GM18499 (cell line): ENCODE results near the gene RPS6KL1.
"Not testable (repeated sequence)": the region's sequence is repeated elsewhere in the genome, so short reads cannot be mapped to it uniquely, and the experiment has no call there.

Source experiments
- ATAC-seq: cut with Tn5 transposase; IDR thresholded peaks from one replicate; pipeline ENCODE4 v1.9.1; 2021; ENCODE audit warnings: moderate number of reproducible peaks; ENCODE audit not compliant: insufficient read depth, unreplicated experiment

RPS6KL1 gene

DNA sequence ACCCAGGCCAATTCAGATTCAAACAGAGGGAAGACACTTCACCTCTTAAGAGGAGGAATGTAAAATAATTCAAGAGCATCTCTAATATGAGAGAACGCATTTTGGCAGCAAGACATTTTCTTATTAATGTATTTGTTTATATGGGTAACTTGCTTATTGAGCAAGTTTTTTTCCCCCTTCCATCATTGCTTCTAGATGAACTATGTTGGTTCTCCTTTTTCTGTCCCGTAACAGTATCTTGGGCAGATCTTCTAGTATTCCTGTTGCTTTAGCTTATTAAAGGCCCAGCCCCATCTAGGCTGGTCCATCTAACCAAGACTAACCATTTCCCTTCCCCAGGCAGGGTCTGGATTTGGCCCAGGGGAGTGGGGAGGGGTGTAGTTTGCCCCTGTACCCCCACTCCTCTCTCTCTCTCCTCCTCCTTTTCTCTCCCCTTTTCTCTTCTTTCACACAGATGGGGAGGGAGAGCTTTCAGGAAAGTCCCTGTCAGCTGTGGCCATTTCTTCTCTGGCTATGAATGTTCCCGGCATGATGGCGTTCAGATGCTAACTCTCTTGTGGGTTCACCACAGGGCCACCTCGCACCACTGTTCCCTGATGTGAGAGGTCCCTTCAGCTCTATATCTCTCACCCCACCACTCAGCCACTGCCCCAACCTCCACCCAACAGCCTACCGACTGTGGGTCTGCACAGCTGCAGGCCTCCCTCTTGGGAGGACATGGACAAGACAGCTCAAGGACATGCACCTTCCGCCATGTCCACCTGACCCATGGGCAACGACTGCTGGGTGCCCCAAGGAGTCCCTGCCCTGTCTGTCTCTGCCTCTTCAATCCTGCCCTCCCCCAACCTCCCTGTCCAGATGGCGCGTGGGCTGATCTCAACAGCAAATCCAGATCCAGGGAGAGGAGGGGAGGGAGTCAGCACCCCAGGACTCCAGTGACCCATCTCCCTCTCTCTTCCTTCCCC is 15.8 kb upstream of the RPS6KL1 start:
- no peak for ATAC-seq

DNA sequence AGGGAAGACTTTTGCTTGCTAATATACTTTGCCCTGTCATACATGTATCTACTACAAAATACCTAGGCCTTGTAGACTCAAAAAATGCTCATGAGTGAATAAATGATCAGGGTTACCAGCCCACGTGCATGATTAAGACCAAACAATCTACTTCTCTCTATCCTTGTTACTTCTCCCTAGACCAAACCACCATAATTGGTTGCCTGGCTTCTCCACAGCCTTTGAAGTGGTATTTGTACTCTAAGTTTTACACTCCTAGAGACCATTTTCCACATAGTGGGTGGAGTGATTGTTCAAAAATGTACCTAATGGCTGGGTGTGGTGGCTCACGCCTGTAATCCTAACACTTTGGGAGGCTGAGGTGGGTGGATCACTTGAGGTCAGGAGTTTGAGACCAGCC is 14.1 kb upstream of the RPS6KL1 start:
- no peak for ATAC-seq

DNA sequence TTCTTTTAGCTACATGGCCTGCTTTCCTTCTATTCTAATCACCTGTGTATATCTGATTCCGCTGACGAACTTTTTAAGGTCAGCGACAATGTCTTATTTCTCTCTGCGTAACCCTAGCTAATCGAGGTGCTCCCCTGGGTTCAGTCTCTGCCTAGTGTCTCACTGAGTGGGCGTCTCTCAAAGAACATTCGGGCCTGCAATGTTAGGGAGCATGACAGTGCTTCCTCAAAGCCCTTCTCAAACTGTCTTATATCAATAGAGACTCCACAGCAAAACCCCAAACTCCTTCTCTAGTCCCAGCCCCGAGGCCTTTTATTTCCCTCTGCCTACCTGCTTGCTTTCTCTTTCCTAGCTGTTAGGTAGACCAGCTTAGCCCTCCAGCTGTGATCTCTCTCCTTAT is 13.7 kb upstream of the RPS6KL1 start:
- no peak for ATAC-seq

DNA sequence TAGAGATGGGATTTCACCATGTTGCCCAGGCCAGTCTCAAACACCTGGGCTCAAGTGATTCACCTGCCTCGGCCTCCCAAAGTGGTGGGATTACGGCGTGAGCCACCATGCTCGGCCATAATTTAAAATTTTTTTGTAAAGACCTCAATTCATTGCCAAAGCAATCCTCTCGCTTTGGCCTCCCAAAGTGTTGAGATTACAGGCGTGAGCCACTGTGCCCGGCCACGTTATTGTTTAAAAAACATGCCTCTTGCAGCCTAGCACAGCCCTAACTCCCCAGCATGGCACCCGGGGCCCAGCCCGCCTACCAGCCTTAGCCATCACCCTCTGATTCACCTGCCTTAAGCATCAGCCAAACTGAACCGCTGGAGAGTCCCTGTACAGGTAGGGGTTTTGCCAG is 13.1 kb upstream of the RPS6KL1 start:
- ATAC-seq = no peak

DNA sequence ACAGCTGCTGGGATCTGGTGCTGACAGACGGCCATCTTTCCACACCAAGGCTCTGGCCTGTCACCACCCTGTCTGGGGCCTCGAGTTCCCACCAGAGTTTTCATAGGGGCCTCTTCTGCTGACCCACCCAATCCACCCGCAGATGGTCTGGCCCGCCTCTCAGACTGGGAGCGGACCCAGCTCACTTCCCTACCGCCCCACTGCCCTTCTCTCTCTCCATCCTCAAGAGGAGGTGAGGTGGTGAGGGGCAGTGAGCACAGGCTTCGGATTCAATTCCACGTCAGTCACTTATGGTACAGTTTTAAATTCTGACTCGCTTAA is 12.3 kb upstream of the RPS6KL1 start:
- ATAC-seq = no peak

DNA sequence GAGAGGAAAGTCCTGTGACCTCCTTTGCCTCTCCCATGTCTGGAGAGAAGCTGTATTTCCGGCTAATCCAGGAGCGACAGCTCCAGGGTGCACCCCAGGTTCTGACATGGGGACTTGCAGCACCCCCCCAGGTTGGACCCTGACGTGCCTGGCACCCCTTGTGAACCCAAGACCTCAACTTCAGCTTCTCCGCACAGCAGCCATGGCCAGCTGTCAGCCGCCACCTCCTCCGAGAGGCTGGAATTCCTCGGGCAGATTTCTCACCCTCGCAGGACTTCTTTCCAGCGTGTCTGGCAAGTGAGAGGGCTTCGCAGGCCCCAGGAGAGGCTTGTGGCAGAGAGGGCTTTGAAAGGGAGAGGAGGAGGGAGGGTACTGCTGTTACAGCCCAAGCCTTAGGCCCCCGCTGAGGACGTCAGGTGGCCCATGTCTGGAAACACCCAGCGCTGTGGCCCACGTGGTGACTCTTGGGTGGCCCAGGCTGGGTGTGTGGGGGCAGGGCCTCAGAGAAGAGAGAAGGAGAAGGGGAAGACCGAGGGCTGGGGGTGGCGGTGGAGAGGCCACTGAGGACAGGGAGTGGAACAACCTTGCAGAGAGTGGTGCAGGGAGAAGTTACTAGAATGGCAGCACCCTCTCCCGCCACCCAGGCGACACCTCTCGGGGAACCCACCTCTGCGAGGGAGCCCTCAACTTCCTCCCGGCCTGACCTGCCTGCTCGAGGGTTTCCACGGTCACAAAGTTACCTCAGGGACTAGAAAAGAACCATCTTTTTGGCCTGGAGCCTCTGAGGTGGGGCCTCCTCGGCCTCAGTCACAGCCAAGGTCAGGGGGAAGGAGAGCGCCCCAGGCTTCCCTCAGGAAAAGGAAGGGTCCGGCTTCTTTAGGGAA is 11.7 kb upstream of the RPS6KL1 start:
- ATAC-seq = no peak

DNA sequence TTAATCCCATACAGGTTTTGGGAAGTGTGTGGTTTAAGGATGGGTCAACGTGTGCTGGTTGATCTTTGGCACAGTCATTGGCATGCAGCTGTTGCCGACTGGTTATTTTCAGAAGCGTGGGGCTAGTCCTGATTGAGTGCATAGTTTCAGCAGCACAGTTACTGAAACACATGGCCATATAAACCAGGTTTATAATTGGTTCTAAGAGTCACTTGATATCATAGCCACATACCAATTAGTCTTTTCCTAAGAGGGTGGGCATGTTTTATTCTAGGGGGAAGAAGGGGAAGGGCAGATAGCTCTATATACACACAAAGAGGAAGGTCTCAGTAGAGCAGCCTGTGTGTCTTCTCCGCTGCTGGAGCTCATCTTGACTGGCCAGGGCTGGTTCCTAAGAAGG is 11.0 kb upstream of the RPS6KL1 start:
- ATAC-seq = no peak

DNA sequence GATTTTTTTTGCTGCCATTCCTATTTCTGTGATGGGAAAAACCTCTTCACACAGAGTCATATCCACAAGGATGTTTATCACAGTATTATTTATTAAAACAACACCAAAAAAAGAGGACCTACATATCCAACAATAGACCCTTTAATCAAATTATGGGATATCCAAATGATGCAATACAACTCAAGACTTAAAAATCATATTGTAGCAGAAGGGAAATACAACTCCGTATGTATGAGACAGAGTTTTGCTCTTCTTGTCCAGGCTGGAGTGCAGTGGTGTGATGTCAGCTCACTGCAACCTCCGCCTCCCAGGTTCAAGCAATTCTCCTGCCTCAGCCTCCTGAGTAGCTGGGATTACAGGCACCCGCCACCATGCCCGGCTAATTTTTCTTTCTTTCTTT is 9.9 kb upstream of the RPS6KL1 start:
- ATAC-seq = not testable (repeated sequence)

DNA sequence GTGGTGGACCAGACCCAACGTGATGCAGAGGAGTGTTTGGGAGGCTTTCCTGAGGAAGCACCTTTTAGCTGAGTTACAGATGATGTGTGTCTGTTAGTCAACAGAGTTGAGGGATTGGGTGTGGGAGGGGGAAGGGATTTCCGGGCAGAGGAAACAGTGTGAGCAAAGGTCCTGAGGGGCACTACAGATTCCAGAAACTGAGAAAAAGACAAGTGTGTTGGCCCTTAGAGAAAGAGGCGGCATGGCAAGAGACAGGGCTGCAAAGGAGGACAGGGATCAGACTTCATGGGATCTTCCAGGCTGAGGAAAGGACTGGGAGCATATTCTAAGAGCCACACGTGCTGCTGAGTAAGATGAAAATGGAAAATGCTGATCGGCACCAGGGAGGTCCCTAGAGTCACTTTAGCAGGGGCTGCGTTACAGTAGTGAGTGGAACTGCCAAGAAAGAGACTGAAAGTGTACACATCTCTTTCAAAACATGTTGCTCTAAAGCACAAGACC is 9.4 kb upstream of the RPS6KL1 start:
- no peak for ATAC-seq

DNA sequence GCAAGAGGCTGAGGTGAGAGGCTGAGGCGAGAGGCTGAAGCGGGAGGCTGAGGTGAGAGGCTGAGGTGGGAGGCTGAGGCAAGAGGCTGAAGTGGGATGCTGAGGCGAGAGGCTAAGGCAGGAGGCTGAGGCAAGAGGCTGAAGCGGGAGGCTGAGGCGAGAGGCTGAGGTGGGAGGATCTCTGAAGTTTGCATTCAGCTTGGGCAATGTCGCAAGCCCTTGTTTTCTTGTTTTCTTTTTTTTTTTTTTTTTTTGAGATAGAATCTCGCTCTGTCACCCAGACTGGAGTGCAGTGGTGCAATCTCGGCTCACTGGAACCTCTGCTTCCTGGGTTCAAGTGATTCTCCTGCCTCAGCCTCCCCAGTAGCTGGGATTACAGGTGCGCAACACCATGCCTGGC is 8.7 kb upstream of the RPS6KL1 start:
- not testable (repeated sequence) for ATAC-seq

DNA sequence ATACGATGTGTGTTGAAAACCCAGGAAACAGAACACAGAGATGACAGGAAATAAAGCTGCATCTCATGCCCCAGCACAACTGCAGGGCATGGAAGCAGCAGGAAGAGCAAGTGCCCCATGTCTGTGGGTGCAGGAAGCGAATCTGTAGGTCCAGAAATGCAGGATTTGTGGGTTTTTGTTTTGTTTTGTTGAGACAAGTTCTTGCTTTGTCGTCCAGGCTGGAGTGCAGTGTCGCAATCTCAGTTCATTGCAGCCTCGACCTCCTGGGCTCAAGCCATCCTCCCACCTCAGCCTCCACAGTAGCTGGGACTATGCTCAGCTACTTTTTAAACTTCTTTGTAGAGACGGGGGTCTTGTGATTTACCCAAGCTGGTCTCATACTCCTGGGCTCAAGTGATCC is 6.2 kb upstream of the RPS6KL1 start:
- no peak for ATAC-seq

DNA sequence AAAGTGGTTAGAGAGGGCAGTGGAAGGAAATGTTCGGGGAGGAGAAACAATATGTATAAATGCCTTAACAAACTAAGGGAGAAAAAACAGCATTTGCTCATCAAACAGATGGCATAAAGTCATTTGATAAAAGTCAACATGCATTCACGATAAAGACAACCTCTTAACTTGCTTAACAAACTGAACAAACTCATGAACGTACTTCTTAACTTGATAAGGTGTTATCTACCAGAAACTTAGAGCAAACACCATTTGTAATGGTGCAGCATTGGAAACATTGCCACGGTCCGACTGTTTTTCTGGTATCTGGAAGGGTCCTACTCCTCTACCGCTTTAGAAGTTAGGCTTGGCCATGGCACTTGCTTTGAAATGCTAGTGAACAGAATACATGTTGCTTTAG is 4.2 kb upstream of the RPS6KL1 start:
- no peak for ATAC-seq

DNA sequence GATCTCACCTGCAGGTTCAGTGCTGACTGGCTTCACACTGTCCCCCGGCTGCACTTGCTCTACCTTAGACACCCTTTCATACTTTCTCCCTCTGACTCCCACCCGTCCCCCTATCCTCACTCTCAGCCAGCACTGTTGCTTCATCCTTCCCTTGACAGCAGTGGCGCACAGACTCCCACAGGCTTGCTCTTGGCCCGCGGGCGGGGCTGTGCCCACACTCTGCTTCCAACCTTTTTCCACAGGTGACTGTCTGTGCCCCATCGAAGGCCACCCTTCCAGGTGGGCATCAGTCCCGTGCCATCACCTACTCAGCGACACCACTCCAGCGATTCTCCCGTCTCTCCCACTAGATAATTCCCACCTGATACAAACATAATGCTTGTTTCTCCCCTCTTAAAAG is 1.0 kb upstream of the RPS6KL1 start:
- ATAC-seq = no peak

DNA sequence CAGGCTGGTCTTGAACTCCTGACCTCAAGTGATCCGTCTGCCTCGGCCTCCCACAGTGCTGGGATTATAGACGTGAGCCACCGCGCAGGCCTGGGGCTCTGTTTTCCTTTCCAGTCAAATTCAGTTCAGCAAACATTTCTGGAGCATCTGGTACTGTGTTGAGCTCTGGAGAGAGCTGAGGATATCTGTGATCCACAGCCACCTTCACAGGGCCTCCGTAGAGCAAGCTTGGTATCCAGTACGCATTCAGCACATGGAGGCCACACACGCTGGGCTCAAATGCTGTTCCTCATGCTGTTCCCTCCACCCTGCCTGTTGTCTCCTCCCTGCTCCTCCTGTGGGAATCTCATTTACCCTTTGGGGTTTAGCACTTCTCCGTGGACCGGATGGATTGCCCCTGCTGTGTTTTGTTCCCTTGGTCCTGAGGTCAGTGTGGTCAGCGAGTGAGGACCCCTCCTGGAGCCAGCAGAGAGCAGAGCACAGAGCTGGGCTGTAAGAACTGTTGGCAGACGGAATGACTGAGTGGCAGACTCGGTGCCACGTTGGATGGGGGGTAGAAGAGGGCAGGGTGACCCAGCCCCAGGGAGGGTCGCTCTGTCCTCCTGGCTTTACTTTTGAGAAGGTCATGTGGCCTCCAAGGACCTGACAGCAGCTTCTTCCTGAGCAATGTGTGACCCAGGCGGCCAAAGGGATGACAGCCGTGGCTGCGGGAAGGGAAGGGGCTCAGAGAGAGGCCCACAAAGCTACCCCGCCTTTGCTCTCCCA is 891 bp downstream of the RPS6KL1 start:
- ATAC-seq = no peak

DNA sequence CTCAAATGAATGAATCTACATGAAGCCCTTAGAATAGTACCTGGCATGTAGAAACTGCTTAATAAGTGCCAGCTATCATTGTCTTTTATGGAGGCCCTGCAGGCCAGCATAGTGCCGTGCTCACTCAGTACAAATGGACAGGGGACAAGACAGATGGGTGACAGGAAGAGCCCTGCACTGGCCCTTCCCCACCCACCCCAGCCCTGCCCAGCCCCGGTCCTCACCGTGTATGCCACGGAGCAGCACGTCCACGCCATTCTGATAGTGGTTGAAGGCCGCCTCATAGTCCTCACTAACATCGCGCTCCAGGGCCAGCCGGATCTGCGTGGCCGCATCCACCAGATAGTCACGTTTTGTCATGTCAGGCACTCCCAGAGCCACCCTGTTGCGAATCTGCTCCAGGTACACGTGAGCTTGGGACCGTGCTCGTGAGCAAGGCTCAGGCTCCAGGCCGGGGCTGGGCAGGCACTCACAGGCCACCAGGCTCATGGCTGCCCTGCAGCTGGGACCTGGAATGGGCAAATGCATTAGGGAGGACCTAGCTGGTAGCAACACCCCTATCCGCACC is 1.9 kb downstream of the RPS6KL1 start:
- ATAC-seq = no peak

DNA sequence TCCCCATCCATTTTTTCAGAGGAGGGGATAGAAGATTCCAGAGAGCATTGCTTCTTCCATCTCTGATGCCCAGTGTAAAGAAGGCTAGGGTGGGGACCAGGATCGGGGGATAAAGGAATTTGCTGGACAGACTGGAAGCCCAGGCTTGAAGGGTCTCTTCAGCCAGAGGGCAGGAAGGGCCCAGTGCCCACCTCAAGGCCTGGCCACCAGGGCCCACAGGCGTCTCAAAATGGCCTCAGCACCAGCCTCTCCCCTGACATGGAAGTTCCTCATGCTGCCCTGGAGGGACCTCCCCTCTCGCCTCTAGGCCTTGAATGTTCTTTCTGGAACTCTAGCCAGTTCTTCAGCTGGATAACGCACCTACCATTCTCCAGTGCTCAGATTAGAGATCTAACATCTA is 2.8 kb downstream of the RPS6KL1 start:
- no peak for ATAC-seq

DNA sequence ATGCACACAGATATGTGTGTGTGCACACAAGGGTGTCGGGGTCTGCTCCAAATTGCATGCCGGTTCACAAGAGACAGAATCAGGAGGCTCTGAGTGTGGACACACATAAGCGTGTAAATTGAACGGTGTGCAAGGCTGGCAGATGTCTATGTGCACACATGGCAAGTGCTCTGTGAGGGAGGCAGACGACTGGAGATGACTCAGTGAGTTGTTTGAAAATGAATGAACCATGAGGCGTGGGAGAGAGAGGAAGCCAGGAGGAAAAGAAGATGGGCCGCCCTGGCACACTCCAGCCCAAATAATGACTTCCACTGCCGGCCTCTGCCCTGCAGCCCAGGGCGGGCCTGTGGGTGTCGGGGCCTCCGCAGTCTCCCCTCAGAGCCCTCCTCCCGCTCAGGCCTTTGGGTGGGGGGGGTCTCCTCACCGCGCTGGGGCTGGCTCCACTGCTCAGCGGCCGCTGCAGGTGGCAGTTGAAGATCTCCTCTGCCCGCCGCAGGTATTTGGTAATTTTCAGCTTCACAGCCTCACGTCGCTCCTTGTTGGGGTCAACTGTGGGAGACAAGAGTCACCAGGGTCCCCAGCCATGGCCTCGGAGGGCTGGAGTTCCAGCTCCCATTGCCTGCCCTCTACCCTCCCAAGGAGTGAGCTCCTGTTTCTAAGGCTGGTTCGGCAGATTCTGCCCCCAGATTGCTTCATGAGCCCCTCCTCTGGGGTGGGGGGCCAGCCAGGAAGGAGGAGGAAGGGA is 3.5 kb downstream of the RPS6KL1 start:
- no peak for ATAC-seq

DNA sequence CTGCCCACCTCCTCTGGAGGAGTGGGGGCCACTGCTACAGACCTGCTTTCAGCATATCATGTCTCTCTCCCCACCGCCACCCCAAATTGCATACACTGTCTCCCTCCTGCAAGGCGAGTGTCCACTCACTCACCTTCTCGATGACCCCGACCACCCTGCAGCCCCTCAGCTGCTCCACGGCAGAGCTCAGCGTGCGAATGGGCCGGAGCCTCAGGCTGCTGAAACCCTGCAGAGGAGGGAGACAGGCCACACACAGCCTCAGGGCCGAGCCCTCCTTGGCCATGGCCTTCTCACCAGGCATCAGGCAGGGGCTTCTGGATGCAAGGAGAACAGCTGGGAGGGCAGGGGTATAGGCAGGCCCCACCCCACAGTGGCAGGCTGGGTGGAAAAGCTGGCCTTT is 4.7 kb downstream of the RPS6KL1 start:
- no peak for ATAC-seq

DNA sequence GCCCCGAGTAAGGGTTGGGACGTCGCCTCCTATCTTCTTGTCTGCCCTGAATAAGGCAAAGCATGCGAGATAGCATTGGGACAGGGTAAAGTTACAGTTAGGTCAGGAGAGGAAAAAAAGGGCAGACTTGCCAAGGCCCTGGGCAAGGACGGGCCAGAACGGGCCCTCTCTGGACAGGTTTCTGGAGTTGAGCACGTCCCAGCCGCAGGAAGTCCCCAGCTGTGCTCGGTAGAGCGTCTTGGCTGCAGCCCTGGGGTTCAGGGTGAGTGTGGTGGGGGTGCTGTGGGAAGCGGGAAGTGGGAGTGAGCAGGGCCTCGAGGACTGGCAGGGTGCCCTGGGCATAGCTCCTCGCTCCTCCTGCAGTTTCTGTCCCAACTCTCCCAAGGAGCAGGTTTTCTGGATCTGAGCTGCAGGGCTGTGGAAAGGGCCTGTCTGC is 5.4 kb downstream of the RPS6KL1 start:
- ATAC-seq = no peak

DNA sequence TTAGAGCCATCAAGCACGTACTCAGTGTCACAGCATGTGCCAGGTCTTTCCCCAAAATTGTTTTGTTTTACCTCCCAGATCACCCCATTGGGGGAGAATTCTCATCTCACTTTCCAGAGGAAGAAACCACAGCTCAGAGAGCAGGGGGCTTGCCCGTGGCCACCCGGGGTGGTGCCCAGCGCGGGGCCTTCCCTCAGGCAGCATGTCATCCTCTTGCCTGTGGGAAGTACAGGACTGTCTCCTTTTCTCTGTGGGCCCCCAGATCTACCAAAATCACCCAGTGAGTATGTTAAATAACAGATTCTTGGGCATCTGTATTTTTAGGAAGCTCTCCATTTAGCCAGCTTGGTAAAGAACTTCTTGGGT is 5.9 kb downstream of the RPS6KL1 start:
- ATAC-seq = no peak
